ENCODE data around the gene ASPN.
"Not testable (repeated sequence)": the region's sequence is repeated elsewhere in the genome, so short reads cannot be mapped to it uniquely, and the experiment has no call there.

Gene ASPN

DNA sequence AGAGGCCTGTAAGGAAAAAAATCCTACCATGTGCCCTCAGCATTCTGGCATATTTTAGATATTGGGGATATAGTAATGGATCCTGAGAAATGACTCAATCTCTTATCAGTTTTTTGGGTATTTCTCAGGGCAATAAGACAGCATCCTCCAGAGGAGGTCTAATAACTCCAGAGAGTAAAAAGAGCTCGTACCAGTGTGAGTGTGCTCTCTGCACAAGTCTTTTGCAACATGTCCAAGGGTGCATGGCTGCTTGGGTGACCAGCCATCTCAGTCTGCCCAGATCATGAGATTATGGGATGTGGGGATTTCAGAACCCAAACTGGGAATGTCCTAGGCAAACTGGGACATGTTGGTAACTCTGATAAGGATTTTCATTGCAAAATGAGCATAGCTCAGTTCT, 15.3 kb downstream of the ASPN start:
- no peak for DNase-seq

DNA sequence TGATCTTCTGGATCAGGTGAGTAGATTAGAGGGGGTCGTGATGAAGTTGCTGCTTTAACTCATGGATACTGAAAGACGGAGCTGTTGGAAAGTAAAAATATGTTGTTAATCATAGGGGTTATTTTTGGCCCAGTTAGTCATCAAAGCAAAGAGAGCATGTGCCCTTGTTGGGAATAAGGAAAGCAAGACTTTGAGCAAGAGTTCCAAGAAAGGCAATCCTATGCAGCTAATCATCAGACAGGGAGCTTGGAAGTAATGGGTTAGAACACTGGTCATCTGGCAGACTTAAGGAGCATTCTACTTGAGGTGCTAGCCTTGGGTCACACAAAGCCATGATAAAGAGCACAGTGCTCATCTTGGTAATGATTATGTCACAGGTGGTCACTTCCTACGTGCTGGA, 18.3 kb downstream of the ASPN start:
- DNase-seq: no peak

- no peak for DNase-seq
Measured at GRCh38 chr9:92463387-92463786, 18.9 kb downstream of the ASPN start.

- DNase-seq: no peak
Measured at GRCh38 chr9:92457576-92457975, 24.7 kb downstream of the ASPN start.

- DNase-seq: no peak
Measured at GRCh38 chr9:92455217-92455616, 27.1 kb downstream of the ASPN start.

DNA sequence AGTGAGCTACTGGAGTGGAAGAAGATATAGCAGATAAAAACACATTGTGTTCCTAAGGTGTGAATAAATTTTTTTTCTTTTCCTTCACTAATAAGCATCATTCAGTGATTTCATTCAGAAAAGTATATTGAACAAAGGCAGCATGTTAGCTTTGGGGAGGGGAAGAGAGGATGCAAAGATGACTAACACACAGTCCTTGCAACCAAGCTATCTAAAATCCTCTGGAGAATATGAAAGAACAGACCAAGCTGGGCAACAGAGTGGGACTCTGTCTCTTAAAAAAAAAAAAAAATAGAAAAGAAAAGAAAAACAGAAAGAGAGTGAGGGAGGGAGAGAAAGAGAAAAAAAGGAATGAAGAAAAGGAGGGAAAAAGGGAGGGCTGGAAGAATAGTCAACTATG, 35.8 kb downstream of the ASPN start:
- DNase-seq: no peak

- DNase-seq: no peak
Measured at GRCh38 chr9:92444841-92445240, 37.5 kb downstream of the ASPN start.

DNA sequence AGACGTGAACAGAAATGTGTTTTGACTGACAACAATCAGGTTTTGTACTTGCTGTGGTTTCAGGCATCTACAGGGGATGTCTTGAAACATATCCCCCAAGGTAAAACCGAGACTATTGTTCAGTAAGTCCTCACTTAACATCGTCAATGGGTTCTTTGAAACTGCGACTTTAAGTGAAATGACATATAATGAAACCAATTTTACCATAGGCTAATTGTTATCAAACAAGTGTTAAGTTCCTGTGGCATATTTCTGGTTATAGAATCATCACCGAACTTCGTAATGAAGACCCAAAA, 41.6 kb downstream of the ASPN start:
- no peak for DNase-seq

DNA sequence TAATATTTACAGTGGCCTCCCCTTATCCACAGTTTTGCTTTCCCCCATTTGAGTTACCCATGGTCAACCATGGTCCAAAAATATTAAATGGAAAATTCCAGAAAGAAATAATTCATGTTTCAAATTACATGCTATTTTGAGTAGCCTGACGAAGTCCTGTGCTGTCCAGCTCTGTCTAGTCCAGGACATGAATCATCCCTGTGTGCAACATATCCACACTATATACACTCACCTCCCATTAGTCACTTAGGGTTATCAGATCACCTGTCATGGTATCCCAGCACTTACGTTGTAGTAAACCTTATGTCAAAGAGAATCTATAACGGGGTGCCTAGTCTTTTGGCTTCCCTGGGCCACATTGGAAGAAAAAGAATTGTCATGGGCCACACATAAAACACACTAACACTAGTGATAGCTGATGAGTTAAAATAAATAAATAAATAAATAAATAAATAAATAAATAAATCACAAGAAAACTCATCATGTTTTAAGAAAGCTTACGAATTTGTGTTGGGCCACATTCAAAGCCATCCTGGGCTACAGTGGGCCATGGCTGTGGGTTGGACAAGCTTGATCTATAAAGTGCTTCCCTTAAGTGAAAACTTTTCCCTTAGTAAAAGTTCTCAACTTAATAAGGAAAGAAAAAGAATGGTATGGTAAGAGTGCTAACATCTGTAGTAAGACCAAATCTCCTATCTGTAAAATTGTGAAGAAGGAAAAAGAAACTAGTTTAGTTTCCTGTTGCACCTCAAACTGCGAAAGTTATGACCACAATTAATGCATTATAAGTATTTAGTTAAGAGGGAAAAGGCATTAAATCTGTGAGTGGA, 42.2 kb downstream of the ASPN start:
- no peak for DNase-seq

- DNase-seq: no peak
Measured at GRCh38 chr9:92438900-92439526, 43.3 kb downstream of the ASPN start.

DNA sequence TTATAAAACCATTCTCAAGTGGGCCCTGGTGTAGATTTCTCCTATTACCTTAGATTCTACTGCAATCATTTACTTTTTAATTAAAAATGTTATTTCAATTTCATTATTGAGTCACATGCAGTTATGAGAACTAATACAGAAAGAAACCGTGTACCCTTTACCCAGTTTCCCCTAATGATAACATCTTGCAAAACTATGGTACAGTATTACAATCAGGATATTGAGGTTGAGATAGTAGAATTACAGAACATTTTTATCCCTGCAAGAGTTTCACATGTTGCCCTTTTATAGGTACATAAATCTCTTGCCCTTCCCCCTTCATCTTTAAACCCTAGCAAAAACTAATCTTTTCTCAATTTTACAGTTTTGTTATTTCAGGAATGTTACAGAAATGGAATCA, 47.0 kb downstream of the ASPN start:
- DNase-seq: no peak

DNA sequence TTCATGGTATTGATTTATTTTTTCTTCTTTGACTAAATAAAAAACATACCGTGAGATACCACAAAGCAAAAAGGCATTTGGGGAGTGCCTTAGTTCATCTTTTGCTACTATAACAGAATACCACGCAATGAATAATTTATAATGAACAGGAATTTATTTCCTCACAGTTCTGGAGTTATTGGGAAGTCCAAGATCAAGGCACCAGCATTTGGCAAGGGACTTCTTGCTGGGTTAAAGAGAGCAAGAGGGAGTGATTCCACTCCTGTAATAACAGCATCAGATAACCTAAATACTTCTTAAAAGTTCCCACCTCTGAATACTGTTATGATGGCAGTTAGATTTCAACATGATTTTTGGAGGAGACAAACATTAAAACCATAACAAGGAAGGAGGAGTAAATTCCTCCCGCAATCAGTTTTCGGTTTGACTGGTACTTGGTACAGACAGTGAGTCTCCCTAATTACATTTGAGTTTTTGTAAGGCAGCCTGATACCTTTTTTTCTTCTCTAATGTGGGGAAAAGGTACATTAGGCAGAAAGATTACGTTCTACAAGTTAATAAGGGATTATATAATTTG, 49.2 kb downstream of the ASPN start:
- no peak for DNase-seq

DNA sequence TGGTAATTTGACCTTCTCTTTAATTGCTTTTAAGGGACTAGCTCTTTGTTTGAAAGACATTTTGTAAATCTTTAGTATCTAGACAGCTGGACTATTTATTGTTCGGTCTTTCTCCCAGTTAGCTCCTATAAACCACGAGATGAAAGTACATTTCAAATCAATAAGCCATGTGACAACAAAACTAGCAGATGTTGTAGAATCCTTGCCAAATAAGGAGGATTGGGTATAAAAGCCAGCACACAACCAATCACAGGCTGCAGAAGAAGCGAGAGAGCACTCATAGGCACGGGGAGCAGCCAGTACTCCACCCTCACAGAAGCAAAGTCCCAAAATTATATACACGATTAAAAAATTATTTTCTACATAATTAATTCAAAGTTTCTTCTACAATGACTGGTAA, 50.0 kb downstream of the ASPN start:
- DNase-seq: no peak

DNA sequence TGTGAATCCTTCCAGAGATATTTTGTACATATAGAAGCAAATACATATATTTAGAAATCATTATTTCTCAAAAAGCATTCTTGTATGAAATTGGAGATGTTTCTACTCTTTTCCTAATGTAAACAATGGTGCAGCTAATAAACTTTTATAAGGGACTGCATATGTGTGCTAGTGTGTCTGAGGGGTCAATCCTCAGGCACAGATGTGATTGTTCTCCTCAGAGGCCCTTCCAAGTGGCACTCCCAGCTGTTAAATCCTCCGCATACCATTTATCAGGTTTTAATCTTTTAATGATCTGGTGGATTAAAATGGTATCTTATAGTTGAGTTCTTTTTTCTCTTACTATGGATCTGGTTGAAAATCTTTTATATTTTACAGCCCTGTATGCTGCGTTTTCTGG, 52.5 kb downstream of the ASPN start:
- DNase-seq: no peak

- no peak for DNase-seq
Measured at GRCh38 chr9:92426501-92427145, 55.7 kb downstream of the ASPN start.

DNA sequence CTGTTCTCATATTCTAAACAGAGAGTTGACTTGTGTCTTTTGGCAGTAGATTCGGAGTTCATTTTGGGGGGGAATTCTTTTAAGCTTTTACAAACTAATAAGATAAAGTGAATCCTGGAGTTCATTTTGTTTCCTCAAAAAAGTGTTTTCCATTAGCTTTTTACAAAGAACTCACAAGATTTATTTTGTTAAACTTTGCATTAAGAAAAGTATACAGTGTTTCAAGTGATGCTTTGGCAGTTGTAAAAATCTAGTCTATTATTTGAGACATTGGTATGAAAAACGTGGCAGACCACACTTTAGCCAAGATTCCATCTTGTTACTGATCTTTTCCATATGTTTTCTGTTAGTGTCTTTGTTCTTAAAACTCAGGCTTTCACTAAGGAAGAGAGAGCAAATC, 56.8 kb downstream of the ASPN start:
- no peak for DNase-seq

GRCh38 chr9:92424340-92424739, 58.0 kb downstream of the ASPN start, which contains the start of gene OMD:
Gene OMD, minus strand, starts transcription at chr9:92424471. Its CDS starts 6,913 bp downstream, at chr9:92417558.
- no peak for DNase-seq

DNA sequence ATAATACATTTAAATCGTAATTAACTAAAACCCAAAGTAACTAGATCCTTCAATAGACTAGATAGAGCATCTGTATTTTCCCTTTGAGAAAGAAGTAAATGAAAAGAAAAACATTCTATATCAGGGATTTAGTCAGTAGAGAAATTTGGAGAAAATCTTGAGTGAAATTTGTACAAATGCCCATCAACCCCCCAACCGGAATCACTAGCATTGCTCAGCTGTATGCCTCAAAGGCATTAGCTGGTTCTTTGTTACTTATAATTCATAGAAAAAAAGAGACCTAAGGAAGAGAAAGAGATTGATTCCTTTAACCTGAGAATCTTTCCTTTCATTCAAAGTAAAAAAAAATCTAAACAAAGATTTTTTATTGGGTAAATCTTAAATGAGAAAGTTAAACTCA, 58.7 kb downstream of the ASPN start:
- DNase-seq: no peak

DNA sequence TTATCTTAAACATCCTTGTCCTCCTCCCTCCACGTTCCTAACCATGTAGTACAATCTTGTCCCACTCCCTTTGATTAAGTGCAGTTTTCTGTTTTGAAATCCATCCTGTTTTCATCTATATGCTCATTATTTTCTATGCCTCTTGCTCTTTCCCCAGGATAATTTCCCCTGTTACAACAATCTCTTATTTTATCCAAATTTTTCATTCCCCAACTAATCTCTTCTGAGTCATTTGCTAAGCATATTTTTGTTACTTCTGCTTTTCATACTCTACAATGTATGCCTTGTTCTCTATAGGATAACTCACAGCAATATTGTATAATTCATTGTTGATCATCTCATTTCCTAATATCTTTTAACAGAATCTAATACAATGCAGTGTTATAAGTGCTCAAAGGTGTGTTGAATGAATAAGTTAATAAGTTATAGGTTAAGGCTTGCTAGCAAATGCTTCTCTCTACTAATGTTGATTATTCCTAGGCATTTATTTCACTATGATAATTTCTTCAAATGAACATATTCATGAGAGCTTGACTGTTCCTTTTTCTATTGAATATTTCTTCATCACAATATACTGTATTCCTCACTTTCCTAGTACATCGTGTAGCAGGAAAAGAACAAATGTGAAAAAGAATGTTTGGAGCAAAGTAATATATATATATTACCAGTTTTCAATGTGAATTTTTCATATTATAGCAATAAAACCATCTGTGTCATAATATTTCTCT, 59.5 kb downstream of the ASPN start:
- no peak for DNase-seq

GRCh38 chr9:92414566-92414965, 67.7 kb downstream of the ASPN start:
- DNase-seq: no peak

DNA sequence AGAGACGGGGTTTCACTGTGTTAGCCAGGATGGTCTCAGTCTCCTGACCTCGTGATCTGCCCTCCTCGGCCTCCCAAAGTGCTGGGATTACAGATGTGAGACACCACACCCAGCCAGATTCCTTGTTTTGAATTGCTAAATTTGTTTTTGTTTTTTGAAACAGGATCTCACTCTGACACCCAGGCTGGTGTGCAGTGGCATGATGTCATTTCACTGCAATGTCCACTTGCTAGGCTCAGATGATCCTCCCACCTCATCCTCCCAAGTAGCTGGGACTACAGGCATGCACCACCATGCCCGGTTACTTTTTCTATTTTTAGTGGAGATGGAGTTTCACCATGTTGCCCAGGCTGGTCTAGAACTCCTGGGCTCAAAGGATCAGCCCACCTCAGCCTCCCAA, 71.1 kb downstream of the ASPN start:
- not testable (repeated sequence) for DNase-seq

DNA sequence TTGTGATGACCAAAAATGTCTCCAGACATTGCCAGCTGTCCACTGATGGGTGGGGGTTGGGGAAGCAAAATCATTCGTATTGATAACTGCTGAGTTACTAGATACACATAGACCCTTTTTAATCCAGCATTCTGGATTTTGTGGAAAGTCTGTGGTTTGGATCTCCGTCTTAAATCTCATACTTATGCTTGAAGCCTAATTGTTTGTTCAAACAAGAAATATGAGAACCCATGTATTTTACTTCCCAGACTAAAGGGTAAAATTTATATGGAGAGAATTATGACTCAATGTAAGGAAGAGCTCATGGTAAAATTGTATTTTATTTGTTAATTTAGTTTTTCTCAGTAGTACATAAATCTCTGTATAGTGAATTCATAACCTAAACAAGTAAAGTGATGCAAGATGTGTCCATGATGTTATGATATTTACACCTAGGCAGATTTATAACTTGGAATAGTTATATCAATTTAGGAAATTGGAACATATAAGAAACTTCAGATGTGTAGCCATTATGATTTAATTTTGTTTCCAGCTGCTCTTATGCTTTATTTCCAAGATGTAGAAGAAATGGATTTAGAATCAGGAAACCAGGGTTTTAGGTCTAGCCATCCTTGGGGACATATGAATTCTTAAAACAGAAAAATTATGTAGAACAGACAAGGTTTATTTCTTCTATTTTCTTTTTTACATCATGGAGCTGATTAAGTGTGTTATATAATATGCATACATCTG, 73.4 kb downstream of the ASPN start:
- DNase-seq: no peak

DNA sequence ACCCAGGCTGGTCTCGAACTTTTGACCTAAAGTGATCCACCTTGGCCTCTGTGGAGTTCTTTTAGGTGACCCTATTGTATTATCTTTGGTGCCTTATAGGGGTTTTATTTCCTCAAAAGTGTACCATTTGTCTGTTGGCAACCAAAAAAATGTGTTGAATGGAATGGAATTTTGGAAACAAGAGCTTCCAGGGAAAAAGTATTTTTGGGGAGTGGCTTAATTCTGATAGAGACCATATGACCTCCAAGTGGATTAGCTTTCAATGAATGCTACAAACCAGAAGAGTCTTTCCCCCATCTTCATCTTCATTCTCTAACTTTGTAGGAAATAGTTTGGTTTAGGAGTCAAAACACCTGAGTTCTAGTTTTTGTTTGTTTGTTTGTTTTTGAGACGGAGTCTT, 74.5 kb downstream of the ASPN start:
- no peak for DNase-seq

Data from stimulated activated CD4-positive, alpha-beta T cell treated with anti-CD3 and anti-CD28 coated beads, Interleukin-4, amount 100 ng/mL, for 1 hour (primary cell).